CD4-positive, alpha-beta T cell treated with Interleukin-6 for 4 hours (primary cell): Measurements from ENCODE around the gene CASP9.
"Not testable (repeated sequence)": the region's sequence is repeated elsewhere in the genome, so short reads cannot be mapped to it uniquely, and the experiment has no call there.

Experiments
- DNase-seq: peaks from one replicate; pipeline ENCODE4 v3.0.0-alpha.2; 2020; ENCODE audit warnings: mixed read lengths

The CASP9 gene

DNA sequence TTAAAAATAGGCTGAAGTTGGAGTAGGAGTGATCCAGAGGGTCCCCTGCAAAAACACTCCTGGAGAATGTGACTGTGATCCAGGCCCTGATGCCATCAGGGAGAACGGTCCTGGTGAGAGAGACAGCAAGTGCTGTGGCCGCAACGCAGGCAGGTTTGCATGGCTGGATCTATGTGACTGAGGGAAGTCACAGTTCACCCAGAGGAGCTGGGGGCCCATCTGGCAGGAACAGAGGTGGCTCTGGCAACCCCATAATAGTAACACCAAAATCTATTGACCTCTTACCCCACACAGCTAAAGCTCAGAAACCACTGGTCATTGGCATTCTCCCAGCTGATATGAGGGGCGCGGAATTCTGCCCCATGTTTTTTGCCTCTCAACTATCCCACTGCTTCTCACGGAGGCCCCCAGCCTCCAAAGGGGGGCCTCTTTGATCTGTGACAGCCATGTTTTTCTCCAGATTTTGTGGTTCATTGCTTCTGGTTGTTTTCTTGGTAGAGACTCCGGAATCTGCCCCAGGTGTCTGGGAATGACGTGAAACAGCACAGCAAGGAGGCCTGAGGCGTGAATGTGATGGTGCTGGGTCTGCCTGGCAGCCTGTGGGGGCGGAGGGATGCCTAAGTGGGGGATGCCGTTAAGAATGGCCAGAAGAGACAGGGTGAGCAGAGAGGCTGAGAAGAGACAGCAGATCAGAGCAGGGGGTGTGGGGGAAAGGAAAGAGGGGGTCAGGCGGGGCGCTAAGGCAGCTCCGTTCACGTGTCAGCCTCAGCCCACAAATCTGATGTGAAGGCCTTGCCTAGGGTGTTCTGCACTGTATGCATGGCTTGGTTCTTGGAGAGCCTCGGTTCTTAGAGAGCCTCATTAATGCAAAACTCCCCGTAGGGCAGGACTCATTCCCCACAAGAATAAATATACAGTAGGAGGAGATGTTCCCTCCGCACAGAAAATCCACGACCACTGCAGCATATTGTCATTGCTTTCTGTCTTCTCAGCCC, 23.5 kb downstream of the CASP9 start:
- no peak for DNase-seq

DNA sequence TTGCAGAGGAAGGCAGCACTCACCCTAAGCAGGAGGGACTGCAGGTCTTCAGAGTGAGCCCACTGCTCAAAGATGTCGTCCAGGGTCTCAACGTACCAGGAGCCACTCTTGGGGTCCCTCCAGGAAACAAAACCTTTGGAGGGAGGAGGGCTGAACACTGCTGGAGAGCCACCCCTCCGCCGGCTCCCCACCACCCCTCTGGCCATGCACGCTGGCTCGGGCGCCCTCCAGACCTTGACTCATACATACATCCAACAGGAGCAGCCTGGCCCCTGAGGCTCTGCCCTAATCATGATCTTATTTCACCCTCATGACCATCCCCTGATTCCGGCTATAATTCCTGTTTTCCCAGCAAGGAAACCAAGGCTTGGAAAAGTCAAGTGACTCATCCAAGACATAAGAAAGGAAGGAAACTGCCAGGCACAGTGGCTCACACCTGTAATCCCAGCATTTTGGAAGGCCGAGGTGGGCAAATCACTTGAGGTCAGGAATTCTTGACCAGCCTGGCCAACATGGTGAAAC, 30.1 kb downstream of the CASP9 start:
- no peak for DNase-seq

DNA sequence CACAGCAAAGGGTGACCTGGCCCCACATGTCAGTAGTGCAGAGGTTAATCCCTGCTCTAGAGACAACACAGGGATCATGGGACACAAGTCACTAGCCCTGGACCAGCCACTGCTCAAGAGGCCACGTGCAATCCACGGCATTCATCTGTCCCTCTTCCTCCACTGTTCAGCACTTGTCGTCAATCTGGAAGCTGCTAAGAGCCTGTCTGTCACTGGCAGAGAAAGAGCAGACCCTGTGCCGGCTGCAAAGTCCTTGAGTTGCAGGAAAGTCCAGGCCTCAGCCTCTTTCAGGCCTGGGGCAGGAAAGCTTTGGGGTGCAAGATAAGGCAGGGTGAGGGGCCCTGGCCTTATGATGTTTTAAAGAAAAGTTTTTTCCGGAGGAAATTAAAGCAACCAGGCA, 31.4 kb downstream of the CASP9 start:
- DNase-seq = no peak

DNA sequence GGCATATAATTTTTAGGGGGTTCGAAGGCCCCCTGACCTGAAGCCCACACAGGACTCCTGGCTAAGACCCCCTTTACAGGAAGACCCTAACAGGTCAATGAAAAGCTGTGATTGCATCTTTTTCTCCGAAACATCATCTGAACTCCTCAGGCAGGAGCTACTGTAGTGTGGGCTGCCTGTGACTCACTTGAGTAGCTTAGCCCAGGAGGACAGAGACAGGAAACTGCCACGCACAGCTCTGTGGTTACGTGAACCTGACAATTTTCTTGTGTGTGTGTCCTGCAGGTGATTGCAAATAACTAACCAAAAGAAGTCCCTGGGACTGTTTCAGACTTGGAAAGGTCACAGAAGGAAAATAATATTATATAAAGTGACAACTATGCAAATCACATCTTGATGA, 33.0 kb downstream of the CASP9 start:
- peak; percentile 6 for DNase-seq

DNA sequence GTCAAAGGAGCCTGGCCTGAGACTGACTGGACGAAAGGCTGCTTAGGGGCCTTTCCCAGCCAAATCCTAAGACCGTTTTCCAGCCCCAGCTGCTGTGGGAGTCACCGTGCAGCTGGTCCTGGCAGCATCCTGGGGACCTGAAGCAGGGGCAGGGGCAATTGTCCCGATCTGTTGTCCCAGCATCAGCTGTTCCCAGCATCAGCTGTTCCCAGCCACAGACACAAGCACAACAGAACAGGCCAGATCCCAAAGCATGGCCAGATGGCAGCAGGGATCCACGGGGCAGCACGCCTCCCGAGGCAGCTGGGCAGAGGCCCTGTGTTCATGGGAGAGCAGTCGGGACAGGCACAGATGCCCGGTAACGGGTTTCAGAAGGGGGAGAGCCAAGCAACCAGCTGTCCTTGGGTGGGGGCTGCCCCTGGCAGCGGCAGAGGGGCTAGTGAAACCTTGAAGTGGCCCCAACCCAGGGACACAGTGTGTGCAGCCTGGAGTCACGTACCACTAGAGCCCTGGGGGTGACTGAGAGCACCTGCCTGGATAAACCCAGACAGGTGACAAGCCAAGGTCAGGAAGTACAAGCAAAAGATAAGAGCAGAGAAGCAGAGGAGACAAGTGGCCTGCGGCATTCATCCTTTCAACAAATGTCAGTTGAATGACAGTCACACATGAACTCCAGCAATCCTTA, 34.8 kb downstream of the CASP9 start:
- no peak for DNase-seq

DNA sequence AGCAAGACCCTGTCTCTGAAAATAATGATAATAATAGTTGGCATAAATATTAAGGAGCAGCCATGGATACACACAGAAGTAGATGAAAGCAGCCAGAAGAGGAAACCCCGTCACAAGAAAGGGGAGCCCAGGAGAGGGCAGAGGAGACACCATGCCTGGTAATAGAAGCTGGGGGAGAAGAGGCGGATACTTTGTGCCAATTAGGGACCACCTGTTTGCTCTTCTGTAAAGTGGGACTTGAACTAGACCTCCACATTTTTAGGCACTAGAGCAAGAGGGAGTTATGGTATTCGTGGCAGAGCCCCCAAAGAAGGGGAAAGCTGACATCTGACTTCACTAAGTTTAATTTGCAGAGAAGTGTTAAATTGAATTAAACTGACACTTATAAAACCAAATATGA, 35.6 kb downstream of the CASP9 start:
- no peak for DNase-seq

DNA sequence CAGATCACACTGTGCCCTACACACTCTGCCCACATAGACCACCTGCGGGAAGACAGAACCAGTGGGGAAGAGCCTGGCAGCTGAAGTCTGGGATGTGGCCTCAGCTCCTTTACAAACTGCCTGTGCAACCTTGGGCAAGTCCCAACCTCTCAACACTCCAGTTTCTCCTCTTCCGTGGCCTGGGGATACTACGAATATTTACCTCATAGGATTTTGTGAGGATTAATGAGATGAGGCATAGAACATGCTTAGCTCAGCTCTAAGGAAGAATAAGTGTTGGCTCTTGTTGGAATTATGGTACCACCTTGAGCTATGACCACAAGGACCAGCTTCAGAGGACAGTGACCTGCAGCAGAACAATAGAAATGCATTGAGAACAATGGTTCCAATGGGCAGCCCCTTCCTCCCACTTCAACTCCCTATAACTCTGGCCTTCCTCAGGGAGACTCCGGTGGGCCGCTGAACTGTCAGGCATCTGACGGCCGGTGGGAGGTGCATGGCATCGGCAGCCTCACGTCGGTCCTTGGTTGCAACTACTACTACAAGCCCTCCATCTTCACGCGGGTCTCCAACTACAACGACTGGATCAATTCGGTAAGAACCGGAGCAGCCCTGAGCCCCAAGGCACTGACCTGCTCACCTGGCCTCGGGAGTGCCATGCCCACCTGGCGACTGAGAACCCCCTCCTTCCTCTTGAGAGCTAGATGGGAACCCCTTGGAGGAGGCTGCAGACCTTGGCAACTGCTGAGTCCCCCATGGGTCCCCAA, 37.0 kb downstream of the CASP9 start:
- DNase-seq = not testable (repeated sequence)

DNA sequence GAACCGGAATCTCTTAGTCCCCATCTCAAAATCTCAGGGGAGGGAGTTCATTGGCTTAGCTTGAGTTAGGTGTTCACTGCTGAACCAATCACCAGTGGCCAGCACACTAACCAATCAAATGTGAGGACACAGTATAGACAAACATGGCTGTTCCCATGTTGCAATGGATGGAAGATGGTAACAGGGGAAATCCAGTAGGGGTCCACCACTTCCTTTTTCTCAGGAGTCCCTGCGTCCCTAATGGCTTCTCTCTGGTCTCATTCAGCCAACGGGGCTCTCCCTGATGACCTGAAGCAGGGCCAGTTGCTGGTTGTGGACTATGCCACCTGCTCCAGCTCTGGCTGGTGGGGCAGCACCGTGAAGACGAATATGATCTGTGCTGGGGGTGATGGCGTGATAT, 38.4 kb downstream of the CASP9 start:
- no peak for DNase-seq

DNA sequence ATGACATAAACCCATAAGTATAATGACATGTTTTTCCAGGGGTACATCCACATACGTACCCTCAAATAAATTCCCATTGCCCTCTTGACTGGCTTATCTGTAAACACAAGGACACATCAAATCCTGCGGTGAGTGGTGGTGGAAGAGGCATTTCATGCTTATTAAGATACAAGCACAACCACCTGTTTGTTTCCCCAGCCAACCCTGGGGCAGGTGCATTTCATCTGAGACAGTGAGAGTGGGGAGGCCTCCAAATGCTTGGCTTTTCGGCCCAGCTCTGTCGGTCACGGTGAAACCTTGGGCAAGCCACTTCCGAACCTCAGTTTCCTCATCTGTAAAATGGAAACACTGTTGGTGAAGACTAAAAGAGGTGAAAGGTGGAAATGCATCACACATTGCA, 39.6 kb downstream of the CASP9 start:
- not testable (repeated sequence) for DNase-seq

DNA sequence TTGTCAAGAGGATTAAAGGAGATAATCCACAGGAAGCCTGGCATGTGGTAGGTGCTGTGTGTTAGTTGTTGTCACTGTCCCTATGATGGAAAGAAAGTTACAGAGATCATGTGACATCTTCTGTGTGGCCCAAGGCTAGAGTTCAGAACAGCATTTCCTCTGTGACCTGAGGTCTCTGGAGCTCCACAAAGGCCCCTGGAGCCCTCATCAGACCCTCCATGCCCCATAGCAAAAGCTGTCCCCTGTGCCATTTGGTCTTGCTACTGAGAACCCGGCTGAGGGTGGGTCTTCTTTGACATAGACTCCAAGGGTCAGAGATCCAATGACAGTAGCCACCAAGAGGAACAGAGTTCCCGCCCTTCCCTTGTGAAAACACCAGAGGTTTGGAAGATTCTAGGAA, 40.0 kb downstream of the CASP9 start:
- no peak for DNase-seq

DNA sequence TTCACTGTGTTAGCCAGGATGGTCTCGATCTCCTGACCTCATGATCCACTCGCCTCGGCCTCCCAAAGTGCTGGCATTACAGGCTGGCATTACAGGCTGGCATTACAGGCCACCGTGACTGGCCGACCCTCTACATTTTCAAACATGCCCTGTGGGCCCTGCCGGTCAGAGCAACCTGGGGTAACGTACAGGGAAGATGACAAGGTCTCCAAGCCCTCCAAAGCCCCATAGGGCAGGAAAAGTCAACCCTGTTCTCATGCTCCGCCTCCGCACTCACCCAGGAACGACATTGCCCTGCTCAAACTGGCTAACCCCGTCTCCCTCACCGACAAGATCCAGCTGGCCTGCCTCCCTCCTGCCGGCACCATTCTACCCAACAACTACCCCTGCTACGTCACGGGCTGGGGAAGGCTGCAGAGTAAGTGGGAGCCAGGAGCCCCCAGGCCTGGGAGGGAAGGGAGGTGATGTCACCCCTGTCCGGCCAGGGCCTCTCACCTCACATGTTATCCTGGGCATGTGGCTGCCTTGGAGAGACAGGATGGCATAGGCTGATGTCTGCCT, 41.0 kb downstream of the CASP9 start:
- DNase-seq = not testable (repeated sequence)

DNA sequence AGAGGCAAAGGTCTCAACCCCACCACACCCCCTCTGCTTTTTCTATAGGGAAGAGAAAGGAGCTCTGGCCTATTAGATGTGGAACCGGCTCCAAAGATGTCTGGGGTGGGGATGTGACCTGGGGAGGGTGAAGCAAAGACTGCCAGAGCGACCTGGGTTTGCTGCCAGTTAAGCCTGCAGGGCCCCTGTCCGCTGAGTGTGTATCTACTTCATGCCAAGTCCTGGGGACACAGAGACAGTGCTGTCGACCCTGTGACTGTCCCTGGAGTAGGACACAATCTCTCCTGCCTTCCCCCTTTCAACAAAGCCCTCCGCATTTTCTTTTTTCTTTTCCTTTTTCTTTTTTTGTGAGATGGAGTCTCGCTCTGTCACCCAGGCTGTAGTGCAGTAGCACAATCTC, 41.6 kb downstream of the CASP9 start:
- DNase-seq = not testable (repeated sequence)

DNA sequence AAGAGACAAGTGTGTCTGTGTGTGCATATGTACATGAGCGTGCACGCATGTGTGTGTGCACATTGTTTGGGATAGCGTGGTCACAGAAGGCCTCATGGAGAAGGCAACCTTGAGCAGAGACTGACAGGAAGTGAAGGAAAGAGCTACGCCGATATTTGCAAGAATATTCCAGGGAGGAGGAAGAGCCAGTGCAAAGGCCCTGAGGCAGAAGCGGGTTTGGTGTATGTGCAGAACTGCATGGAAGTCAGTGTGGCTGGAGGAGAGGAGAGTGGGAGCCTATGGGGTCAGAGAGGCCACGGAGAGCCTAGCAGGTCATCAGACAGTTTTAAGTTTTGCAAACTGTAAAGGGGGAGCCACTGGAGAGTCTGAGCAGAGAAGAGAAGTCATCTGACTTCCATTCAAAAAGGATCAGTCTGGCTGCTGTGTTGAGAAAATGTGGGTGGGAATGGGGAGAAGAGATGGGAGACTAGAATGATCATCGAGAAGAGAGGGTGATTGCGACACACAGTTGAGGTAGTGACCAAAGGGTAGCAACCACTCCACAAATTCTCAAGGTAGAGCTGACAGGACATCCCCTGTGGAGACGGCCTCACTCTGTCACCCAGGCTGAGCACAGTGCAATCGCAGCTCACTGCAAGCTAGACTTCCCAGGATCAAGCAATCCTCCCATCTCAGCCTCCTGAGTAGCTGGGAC, 44.2 kb downstream of the CASP9 start:
- no peak for DNase-seq

DNA sequence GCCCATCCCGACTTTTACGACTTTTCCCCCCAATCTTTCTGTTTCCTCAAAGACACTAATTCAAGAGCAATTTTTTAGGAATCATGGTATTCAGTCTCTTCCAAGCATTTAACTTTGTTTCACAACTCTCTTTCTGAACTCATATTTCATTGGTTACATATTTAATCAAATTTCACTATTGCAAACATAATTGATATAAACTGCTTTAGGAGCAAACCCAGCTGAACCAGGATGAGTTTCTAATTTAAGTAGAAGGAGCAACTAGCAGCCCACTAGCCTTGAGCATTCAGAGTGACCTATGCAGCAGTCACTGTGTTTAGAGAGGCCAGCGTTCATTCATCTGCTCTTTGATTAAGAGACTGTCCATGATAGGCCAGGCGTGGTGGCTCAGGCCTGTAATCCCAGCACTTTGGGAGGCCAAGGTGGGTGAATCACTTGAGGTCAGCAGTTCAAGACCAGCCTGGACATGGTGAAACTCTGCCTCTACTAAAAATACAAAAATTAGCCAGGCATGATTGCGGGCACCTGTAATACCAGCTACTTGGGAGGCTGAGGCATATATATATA, 46.3 kb downstream of the CASP9 start:
- no peak for DNase-seq

DNA sequence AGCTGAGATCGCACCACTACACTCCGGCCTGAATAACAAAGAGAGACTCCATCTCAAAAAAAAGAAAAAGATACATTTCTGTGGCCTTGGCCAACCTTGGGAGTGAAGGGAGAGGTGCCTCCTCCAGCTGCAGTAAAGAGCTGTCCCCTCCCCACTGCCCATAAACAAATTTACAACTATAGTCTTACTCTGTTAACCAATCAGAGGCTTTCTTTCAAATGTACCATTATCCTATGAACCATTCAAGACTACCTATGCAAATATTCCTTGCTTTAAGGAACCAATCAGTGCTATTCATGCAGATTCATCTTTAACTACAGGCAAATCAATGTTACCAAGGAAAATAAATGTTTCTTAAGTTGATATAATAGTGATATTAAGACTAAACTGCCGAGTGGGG, 47.1 kb downstream of the CASP9 start:
- DNase-seq = no peak

DNA sequence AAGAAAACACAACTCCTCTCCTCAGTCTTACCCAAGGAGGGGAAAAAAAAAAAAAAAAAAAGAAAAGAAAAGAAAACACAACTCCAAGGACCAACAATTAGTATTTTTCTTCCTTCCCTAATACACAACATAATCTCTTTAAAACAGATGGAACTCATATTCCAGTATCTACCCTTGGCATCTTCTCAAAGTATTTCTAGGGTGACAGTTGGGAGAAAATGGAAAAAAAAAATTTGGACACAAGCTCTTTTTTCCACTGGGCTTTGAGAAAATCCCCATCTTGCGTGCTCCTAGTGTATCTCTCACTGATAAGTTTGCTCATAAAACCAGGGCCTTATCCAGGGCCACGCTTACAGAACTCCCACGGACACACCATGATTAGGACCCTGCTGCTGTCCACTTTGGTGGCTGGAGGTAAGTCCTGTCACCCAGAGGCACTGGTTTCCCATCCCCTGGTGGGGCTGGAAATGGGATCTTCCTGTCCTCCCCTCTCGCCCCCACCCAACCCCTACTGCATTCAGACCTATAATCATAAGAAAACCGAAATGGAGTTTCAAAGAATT, 48.2 kb downstream of the CASP9 start, which contains the start of gene CELA2B:
Gene CELA2B (plus strand): TSS at position 353 of the 563 bp plus-strand sequence. CDS start 22 bp downstream, at position 375.
- no peak for DNase-seq

DNA sequence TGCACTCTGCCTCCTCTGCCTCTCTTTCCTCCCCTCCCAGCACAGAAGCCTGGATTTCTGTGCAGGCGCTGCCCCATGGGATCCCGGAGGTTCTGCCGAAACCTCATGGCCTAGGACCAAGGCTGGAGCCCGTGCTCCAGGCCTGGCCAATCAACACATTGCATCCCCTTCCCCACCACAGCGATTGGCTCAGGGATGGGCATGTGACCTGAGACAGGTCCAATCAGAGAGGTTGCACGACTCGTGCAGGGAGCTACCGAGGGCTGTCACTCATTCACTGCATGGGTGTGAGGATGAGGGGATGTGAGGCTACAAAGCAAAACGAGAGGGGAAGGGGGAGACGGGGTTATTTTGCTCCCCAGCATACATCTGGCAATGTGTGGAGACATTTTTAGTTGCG, 51.4 kb downstream of the CASP9 start:
- no peak for DNase-seq

DNA sequence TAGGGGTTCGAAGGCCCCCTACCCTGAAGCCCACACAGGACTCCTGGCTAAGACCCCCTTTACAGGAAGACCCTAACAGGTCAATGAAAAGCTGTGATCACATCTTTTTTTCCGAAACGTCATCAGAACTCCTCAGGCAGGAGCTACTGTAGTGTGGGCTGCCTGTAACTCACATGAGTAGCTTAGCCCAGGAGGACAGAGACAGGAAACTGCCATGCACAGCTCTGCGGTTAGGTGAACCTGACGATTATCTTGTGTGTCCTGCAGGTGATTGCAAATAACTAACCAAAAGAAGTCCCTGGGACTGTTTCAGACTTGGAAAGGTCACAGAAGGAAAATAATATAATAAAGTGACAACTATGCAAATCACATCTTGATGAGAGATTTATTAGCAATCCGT, 52.3 kb downstream of the CASP9 start:
- not testable (repeated sequence) for DNase-seq

DNA sequence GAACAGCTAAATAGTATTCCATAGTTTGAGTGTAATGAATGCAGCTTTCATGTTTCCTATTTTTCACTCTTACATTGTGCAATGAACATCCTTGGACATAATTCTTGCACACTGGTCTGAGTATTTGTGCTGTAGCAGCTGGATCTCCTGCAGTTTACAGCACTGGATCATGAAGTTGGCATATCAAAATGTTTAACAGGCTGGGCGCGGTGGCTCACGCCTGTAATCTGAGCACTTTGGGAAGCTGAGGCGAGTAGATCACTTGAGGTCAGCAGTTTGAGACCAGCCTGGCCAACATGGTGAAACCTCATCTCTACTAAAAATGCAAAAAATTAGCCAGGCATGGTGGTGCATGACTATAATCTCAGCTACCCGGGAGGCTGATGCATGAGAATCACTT, 52.9 kb downstream of the CASP9 start:
- DNase-seq = not testable (repeated sequence)

DNA sequence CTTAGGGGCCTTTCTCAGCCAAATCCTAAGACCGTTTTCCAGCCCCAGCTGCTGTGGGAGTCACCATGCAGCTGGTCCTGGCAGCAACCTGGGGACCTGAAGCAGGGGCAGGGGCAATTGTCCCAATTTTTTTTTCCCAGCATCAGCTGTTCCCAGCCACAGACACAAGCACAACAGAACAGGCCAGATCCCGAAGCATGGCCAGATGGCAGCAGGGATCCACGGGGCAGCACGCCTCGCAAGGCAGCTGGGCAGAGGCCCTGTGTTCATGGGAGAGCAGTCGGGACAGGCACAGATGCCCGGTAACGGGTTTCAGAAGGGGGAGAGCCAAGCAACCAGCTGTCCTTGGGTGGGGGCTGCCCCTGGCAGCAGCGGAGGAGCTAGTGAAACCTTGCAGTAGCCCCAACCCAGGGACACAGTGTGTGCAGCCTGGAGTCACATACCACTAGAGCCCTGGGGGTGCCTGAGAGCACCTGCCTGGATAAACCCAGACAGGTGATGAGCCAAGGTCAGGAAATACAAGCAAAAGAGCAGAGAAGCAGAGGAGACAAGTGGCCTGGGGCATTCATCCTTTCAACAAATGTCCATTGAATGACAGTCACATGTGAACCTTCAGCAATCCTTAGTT, 54.1 kb downstream of the CASP9 start:
- not testable (repeated sequence) for DNase-seq

DNA sequence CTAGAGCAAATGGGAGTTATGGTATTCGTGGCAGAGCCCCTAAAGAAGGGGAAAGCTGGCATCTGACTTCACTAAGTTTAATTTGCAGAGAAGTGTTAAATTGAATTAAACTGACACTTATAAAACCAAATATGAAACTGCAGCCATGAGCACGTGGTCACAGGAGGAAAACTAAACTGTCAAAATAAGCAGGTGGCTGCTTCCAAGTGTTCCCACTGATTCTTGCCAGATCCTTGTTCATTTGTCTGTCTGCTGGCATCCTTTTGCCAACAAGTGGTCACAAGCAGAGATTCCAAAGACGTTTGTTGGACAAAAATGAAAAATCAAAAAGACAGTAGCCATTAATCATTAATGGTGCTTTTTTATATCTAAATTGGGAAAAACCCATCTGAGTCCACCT, 54.7 kb downstream of the CASP9 start:
- no peak for DNase-seq
